HG03457 (cell line): Measurements from ENCODE around the gene CRISPLD2.
"Not testable (repeated sequence)": the region's sequence is repeated elsewhere in the genome, so short reads cannot be mapped to it uniquely, and the experiment has no call there.

Experiments
- ATAC-seq: cut with Tn5 transposase; IDR thresholded peaks from one replicate; pipeline ENCODE4 v1.9.1; 2021; ENCODE audit warnings: moderate number of reproducible peaks; ENCODE audit not compliant: unreplicated experiment

The CRISPLD2 gene

DNA sequence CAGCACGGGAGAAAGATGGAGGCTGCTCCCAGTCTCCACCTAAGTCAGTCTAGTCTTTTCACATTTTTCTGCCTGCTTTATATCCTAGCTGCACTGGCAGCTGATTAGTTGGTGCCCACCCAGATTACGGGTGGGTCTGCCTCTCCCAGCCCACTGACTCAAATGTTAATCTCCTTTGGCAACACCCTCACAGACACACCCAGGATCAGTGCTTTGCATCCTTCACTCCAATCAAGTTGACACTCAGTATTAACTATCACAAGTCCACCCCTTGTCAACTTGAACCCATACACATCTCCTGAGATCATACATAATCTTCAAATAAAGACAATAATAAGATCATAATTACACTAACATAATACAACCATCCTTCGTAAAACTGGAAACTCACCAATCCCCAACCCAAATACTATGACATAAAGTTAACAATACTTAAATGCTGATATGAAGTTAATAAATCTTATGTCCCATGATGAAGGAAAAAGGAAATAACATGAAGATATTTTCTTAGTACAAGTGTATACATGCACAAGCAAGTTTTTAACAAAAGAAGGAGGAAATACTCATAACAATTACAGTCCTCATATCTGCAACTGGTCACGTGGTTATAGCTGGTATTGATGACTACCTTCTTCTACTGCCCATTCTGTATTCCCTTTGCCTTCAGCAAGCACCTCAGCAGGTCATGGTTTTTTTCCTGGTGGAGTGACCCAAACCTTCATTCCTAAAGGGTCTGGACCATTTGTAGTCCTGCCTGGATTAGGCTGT lies 35.8 kb downstream of the CRISPLD2 start:
- ATAC-seq, result not testable (repeated sequence)

- not testable (repeated sequence) for ATAC-seq
These were observed 36.4 kb downstream of the CRISPLD2 start for GRCh38 chr16:84856203-84856581.

- ATAC-seq, result not testable (repeated sequence)
These were observed 37.0 kb downstream of the CRISPLD2 start for GRCh38 chr16:84856811-84857210.

GRCh38 chr16:84859681-84860080 lies 39.9 kb downstream of the CRISPLD2 start:
- ATAC-seq, result no peak

GRCh38 chr16:84860383-84860782 lies 40.6 kb downstream of the CRISPLD2 start:
- ATAC-seq, result no peak

DNA sequence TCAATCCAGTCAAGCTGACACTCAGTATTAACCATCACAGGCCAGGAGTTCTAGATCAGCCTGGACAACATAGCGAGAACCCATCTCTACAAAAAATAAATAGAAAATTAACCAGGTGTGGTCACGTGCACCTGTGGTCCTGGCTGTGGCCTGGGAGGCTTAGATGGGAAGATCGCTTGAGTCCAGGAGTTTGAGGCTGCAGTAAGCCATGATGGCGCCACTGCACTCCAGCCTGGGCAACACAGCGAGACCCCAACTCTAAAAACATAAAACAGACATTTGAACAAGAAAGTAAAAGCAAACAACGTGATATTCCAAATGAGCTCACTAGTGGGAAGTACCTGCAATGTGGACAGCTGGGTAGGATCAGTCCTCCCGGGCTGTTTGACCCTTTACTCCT lies 41.9 kb downstream of the CRISPLD2 start:
- no peak for ATAC-seq

DNA sequence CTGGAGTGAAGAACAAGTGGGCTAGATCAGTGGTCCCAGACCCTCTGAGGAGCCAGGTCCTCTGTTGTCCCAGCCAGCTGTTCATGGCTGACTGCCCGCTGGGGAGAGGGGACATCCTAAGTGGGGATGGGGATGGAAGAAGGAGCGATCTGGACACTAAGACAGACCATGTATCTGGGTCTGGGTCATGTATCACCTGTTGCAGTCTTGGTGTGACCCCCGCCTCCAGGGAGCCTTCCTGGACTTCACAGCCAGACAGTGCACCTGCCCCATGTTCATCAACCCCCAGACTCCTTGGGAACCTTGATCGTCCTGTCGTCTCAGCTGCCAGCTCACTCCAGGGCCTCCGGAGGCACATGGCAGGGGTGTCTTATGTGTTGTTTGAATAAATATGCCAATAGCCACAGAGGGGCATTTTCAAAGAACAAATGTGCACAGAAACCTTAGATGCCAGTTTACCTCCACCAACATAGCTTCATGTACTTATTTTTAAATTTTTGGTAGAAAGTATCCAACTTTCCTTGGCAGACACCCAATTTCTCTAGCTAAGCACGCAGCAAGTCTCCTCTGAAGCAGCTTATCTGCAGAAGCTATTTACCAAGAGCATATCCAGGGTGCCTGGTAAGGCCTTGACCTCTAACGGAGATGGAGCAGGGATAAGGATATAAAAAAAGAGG lies 43.2 kb downstream of the CRISPLD2 start:
- no peak for ATAC-seq

GRCh38 chr16:84863481-84863814 lies 43.7 kb downstream of the CRISPLD2 start:
- ATAC-seq, result no peak

- no peak for ATAC-seq
These were observed 44.7 kb downstream of the CRISPLD2 start for GRCh38 chr16:84864326-84864955.

GRCh38 chr16:84867696-84868095 lies 47.9 kb downstream of the CRISPLD2 start:
- no peak for ATAC-seq

DNA sequence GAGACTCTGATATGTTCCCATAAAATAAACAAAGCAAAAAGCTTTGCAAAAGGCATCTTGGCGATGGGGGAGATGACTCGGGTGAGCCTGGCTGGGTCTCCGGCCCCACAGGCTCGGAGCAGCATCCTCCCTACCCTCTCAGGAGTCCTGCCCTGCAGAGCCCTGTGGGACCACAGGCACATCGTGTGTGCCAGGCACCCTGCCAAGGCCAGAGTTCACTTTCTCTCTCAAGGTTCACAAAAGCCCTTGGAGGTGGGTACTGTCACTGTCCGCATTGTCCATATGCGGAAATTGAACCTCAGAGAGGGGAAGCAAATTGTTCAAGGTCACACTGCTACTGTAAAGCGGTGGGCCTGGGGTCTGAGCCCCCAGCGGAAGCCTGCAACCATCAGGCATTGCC lies 48.5 kb downstream of the CRISPLD2 start:
- ATAC-seq, result no peak

- no peak for ATAC-seq
These were observed 49.2 kb downstream of the CRISPLD2 start for GRCh38 chr16:84868829-84869472.

DNA sequence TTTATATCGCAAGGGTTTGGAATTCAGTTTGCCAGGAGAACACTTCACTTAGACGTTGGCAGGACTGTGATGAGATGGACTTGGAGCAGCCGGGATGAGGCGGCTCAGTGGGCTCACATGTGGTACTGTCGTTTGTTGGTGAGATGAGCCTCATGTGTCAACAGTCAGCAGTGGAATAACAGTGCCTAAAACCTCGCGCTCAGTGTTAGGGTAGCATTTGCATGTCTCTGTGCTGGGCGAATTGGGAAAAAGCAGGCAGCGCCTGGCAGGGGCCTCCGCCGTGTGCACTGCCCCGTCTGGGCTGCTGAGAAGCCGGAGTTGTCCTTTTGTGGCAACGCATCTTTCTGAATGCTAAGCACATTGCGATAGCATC lies 49.7 kb downstream of the CRISPLD2 start:
- no peak for ATAC-seq

DNA sequence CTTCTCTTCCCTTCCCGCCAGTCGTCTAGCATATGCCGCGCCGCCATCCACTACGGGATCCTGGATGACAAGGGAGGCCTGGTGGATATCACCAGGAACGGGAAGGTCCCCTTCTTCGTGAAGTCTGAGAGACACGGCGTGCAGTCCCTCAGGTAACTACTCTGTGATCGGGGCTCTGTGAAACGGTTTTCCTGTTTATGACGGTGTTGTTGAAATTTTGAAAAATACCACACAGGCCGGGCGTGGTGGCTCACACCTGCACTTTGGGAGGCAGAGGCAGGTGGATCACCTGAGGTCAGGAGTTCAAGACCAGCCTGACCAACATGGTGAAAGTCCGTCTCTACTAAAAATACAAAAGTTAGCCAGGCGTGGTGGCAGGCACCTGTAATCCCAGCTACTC lies 53.2 kb downstream of the CRISPLD2 start:
- ATAC-seq, result not testable (repeated sequence)

GRCh38 chr16:84874004-84874435 lies 54.2 kb downstream of the CRISPLD2 start:
- no peak for ATAC-seq

- ATAC-seq, result no peak
These were observed 54.8 kb downstream of the CRISPLD2 start for GRCh38 chr16:84874553-84874952.

DNA sequence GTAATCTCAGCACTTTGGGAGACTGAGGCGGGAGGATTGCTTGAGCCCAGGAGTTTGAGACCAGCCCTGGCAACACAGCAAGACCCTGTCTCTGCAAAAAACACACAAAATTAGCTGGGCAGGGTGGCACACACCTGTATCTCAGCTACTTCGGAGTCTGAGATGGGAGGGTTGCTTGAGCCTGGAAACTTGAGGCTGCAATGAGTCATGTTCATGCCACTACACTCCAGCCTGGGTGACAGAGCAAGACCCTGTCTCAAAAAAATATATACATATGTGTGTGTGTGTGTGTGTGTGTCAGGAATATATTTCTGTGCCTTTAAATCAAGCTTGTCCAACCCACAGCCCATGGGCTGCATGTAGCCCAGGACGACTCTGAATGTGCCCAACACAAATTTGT lies 55.2 kb downstream of the CRISPLD2 start:
- no peak for ATAC-seq

DNA sequence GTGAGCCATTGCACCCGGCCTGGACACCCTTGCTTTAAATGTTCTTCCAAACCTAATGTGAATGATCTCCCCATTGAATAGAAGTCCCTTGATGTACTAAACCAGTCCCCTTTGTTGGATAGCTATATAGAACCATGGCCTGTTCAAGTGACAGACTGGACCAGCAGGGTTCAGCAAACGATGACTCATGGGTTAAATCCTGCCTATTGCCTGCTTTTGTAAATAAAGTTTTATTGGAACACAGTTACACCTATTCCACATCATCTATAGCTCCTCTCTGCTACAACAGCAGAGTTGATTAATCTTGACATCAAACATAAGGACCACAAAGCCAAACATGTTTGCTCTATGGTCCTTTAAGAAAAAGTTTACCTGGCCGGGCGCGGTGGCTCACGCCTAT lies 56.1 kb downstream of the CRISPLD2 start:
- no peak for ATAC-seq

DNA sequence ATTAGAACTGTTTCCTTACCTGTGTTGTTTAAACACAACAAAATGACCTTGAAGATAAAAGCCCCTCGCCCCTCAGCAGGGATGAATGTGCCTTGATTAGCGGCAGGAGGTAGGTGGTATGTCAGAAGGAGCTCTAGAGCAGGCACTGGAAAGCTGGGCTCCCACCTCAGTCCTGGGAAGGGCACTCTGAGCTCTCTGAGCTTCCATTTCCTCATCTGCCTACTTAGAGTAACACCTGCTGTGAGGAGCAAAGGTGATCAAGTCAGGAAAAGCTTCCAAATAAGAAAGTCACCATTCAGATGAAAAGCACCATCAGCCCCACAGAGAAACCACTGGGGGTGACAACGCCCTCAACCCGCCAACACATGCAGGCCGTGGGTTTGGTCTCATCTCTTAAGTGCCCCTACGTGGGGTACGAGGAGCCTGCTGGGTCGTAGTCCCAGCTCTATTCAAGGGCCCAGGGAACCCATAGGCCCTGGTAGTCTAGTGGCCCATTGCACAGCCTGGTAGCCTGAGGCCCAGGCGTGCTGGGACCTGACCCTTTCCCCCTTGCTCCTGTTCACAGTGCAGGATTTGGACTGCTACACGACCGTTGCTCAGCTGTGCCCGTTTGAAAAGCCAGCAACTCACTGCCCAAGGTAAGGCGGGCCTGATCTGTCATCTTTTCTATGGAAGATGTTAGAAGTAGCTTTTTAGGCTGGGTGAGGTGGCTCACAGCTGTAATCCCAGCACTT lies 57.3 kb downstream of the CRISPLD2 start:
- no peak for ATAC-seq

DNA sequence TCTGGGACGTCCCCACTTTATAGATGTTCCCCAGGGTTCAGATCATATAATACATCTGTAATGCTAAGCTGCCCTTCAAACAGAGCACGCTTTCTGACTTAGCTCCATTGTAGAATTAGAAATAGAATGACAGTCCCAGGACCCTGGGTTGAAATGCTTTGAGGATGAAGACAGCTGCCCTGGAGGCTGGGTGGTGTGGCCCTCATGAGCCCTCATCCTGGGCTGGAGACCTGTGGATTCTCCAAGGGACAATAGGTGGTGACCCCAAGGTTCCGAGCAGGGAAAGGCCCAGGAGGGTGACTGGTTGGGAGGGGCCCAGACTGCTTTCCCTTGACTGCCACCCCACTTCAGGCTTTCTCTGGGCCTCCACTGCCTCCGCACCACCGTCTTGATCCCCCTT lies 59.0 kb downstream of the CRISPLD2 start:
- ATAC-seq, result no peak
